ENCODE data around the gene DBP. TPM values are rescaled to one million over a fixed set of nuclear protein-coding genes. Genes with fewer than 3 reads are reported as not detected.

DBP gene
- total and polyA plus RNA-seq, 2 of the 13 experiments (the other 11 are each of a cell fraction or from before 2014, with no cell fraction given) = 1.7 to 5.8 TPM

DNA sequence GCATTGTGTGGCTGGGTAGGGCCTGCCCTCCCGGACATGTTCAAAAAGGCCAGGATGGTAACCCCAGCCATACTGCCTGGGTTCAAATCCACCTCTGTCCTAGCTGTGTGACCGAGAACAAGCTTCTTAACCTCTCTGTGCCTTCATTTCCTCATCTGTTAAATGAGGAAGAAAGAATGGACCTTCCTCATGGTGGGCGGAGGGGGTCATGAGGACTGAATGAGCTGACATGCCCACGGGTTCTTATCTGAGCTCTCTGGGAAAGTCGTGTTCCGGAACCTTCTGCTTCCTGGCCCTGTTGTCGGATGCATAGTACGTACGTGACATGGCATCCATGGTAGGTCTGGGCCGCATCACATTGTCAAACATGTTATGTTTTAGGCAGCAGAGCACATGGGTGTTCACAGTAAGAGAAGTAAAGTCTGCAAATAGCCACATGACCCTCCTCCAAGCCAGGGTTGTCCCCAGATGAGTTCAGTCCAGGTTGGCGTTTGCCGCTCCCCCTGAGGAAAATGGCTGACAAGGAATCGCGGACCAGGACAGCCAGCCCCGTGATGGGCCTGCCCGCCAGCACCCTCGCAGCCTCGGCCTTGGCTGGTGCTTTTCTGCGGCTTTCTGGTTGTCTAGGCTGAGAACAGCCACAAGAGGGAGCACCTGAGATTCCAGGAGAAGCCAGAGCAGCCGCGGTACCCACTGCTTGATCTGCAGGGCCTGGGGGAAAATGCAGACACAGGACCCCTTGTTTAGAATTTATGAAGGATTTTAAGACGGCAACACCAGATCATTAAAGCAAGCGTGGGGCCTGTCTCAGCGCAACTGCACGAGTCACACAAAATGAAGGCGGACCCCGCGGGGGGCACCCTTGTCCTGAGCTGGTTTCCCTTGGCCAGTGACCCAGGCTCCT, 38.0 kb upstream of the DBP start (continued):
- TF ChIP-seq REPIN1 (CRISPR knock-in tag; IDR thresholded peaks at IDR 0.05; ENCODE audit: borderline replicate concordance, low read depth) = 0 out of 2 replicates have a peak, but pooled peaks have one; percentile 66
- 0 out of 2 replicates have a peak, but pooled peaks have one; percentile 23 for TF ChIP-seq ELF1 (CRISPR knock-in tag; IDR thresholded peaks at IDR 0.05)
- no peak for TF ChIP-seq RELA (CRISPR knock-in tag; IDR thresholded peaks at IDR 0.05)
- TF ChIP-seq, protein P1, sequence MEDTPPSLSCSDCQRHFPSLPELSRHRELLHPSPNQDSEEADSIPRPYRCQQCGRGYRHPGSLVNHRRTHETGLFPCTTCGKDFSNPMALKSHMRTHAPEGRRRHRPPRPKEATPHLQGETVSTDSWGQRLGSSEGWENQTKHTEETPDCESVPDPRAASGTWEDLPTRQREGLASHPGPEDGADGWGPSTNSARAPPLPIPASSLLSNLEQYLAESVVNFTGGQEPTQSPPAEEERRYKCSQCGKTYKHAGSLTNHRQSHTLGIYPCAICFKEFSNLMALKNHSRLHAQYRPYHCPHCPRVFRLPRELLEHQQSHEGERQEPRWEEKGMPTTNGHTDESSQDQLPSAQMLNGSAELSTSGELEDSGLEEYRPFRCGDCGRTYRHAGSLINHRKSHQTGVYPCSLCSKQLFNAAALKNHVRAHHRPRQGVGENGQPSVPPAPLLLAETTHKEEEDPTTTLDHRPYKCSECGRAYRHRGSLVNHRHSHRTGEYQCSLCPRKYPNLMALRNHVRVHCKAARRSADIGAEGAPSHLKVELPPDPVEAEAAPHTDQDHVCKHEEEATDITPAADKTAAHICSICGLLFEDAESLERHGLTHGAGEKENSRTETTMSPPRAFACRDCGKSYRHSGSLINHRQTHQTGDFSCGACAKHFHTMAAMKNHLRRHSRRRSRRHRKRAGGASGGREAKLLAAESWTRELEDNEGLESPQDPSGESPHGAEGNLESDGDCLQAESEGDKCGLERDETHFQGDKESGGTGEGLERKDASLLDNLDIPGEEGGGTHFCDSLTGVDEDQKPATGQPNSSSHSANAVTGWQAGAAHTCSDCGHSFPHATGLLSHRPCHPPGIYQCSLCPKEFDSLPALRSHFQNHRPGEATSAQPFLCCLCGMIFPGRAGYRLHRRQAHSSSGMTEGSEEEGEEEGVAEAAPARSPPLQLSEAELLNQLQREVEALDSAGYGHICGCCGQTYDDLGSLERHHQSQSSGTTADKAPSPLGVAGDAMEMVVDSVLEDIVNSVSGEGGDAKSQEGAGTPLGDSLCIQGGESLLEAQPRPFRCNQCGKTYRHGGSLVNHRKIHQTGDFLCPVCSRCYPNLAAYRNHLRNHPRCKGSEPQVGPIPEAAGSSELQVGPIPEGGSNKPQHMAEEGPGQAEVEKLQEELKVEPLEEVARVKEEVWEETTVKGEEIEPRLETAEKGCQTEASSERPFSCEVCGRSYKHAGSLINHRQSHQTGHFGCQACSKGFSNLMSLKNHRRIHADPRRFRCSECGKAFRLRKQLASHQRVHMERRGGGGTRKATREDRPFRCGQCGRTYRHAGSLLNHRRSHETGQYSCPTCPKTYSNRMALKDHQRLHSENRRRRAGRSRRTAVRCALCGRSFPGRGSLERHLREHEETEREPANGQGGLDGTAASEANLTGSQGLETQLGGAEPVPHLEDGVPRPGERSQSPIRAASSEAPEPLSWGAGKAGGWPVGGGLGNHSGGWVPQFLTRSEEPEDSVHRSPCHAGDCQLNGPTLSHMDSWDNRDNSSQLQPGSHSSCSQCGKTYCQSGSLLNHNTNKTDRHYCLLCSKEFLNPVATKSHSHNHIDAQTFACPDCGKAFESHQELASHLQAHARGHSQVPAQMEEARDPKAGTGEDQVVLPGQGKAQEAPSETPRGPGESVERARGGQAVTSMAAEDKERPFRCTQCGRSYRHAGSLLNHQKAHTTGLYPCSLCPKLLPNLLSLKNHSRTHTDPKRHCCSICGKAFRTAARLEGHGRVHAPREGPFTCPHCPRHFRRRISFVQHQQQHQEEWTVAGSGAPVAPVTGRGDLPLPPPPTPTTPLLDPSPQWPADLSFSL (CRISPR knock-in tag; IDR thresholded peaks at IDR 0.05) = no peak
- TF ChIP-seq, protein P2, sequence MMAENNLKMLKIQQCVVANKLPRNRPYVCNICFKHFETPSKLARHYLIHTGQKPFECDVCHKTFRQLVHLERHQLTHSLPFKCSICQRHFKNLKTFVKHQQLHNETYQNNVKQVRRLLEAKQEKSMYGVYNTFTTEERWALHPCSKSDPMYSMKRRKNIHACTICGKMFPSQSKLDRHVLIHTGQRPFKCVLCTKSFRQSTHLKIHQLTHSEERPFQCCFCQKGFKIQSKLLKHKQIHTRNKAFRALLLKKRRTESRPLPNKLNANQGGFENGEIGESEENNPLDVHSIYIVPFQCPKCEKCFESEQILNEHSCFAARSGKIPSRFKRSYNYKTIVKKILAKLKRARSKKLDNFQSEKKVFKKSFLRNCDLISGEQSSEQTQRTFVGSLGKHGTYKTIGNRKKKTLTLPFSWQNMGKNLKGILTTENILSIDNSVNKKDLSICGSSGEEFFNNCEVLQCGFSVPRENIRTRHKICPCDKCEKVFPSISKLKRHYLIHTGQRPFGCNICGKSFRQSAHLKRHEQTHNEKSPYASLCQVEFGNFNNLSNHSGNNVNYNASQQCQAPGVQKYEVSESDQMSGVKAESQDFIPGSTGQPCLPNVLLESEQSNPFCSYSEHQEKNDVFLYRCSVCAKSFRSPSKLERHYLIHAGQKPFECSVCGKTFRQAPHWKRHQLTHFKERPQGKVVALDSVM (CRISPR knock-in tag; IDR thresholded peaks at IDR 0.05) = 0 out of 2 replicates have a peak, but pooled peaks have one; percentile 40
- TF ChIP-seq, protein P3, sequence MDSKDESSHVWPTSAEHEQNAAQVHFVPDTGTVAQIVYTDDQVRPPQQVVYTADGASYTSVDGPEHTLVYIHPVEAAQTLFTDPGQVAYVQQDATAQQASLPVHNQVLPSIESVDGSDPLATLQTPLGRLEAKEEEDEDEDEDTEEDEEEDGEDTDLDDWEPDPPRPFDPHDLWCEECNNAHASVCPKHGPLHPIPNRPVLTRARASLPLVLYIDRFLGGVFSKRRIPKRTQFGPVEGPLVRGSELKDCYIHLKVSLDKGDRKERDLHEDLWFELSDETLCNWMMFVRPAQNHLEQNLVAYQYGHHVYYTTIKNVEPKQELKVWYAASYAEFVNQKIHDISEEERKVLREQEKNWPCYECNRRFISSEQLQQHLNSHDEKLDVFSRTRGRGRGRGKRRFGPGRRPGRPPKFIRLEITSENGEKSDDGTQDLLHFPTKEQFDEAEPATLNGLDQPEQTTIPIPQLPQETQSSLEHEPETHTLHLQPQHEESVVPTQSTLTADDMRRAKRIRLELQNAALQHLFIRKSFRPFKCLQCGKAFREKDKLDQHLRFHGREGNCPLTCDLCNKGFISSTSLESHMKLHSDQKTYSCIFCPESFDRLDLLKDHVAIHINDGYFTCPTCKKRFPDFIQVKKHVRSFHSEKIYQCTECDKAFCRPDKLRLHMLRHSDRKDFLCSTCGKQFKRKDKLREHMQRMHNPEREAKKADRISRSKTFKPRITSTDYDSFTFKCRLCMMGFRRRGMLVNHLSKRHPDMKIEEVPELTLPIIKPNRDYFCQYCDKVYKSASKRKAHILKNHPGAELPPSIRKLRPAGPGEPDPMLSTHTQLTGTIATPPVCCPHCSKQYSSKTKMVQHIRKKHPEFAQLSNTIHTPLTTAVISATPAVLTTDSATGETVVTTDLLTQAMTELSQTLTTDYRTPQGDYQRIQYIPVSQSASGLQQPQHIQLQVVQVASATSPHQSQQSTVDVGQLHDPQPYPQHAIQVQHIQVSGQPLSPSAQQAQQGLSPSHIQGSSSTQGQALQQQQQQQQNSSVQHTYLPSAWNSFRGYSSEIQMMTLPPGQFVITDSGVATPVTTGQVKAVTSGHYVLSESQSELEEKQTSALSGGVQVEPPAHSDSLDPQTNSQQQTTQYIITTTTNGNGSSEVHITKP (CRISPR knock-in tag; IDR thresholded peaks at IDR 0.05; ENCODE audit: low read depth) = peak; percentile 32; the same call in 1 of the 2 replicates
- no peak for TF ChIP-seq CREB1 (IDR thresholded peaks at IDR 0.05)
- no peak for TF ChIP-seq CREB1 (CRISPR knock-in tag; IDR thresholded peaks at IDR 0.05)
- peak; percentile 52; the same call in 1 of the 2 replicates for TF ChIP-seq ZNF414 (CRISPR knock-in tag; IDR thresholded peaks at IDR 0.05)
- 0 out of 4 replicates have a peak, but pooled peaks of 1 of the 2 experiments have one; percentile 8 for TF ChIP-seq EP300 (IDR thresholded peaks at IDR 0.05; ENCODE audit: low read depth in 2 of 2, low read length in 2 of 2)
- TF ChIP-seq EP300 (CRISPR knock-in tag; IDR thresholded peaks at IDR 0.05; ENCODE audit: borderline replicate concordance) = no peak
- TF ChIP-seq ZNF235 (CRISPR knock-in tag; IDR thresholded peaks at IDR 0.05; ENCODE audit: borderline replicate concordance) = 0 out of 2 replicates have a peak, but pooled peaks have one; percentile 75
- TF ChIP-seq SALL1 (CRISPR knock-in tag; IDR thresholded peaks at IDR 0.05) = peak; percentile 47; the same call in 1 of the 2 replicates

All from HepG2 (cell line).